Neural progenitor cell (in vitro differentiated cells): ENCODE measurements around the gene SLC26A4. TPM values are rescaled to one million over a fixed set of nuclear protein-coding genes. Genes with fewer than 3 reads are reported as not detected.

Experiments used
- DNase-seq: peaks from one replicate; pipeline ENCODE4 v3.0.0-alpha.2; 2016; ENCODE audit warnings: low spot score
- H2AFZ ChIP-seq: fragments of 200-600 bp; sonication (generic); replicated peaks from 2 replicates; pipeline ENCODE4 v1.6.1; 2016; ENCODE audit warnings: antibody characterized with exemption
- H3F3A ChIP-seq: fragments of 200-600 bp; sonication (generic); 2 replicates; pipeline ENCODE4 v1.6.1; 2016; ENCODE audit warnings: antibody characterized with exemption, low read depth
- H3K27ac ChIP-seq: fragments of 200-600 bp; sonication (generic); 2 replicates; pipeline ENCODE4 v1.5.1; 2016; ENCODE audit warnings: mild to moderate bottlenecking
- H3K27me3 ChIP-seq: fragments of 200-600 bp; sonication (generic); 2 replicates; pipeline ENCODE4 v1.6.1; 2016; ENCODE audit warnings: mild to moderate bottlenecking, moderate library complexity
- H3K36me3 ChIP-seq: fragments of 200-600 bp; sonication (generic); 2 replicates; pipeline ENCODE4 v1.5.1; 2016
- H3K4me1 ChIP-seq: fragments of 200-600 bp; sonication (generic); 2 replicates; pipeline ENCODE4 v1.6.1; 2016; ENCODE audit warnings: mixed run types
- H3K4me2 ChIP-seq: fragments of 200-600 bp; sonication (generic); 2 replicates; pipeline ENCODE4 v1.6.1; 2016
- H3K4me3 ChIP-seq: fragments of 200-600 bp; sonication (generic); 2 replicates; pipeline ENCODE4 v1.5.1; 2016
- H3K79me2 ChIP-seq: fragments of 200-600 bp; sonication (generic); 2 replicates; pipeline ENCODE4 v1.6.1; 2016; ENCODE audit warnings: low read depth
- H3K9ac ChIP-seq: fragments of 200-600 bp; sonication (generic); 2 replicates; pipeline ENCODE4 v1.6.1; 2016
- H3K9me3 ChIP-seq: fragments of 200-600 bp; sonication (generic); 2 replicates; pipeline ENCODE4 v1.5.1; 2016; ENCODE audit warnings: low read depth
- H4K20me1 ChIP-seq: fragments of 200-600 bp; sonication (generic); 2 replicates; pipeline ENCODE4 v1.6.1; 2016; ENCODE audit warnings: low read depth
- H3K27ac Mint-ChIP-seq: 3 replicates; pipeline ENCODE4 v1.8.0; 2021; ENCODE audit warnings: mixed read lengths
- H3K27me3 Mint-ChIP-seq: 2 replicates; pipeline ENCODE4 v1.8.0; 2022; ENCODE audit warnings: low read depth, mild to moderate bottlenecking, inconsistent platforms, moderate library complexity, mixed read lengths; ENCODE audit not compliant: insufficient read depth
- H3K36me3 Mint-ChIP-seq: 3 replicates; pipeline ENCODE4 v1.8.0; 2021; ENCODE audit warnings: mixed read lengths
- H3K4me1 Mint-ChIP-seq: 3 replicates; pipeline ENCODE4 v1.8.0; 2021; ENCODE audit warnings: mixed read lengths
- H3K4me3 Mint-ChIP-seq: 3 replicates; pipeline ENCODE4 v1.8.0; 2021; ENCODE audit warnings: mild to moderate bottlenecking, moderate library complexity, mixed read lengths
- H3K9me3 Mint-ChIP-seq: 3 replicates; pipeline ENCODE4 v1.8.0; 2020; ENCODE audit warnings: mixed read lengths
- CTCF ChIP-seq: fragments of 200-600 bp; sonication (generic); IDR thresholded peaks from 2 replicates; pipeline ENCODE4 v1.5.1; 2017; ENCODE audit warnings: antibody characterized with exemption, mild to moderate bottlenecking
- EZH2 ChIP-seq: fragments of 200-600 bp; sonication (generic); IDR thresholded peaks from 2 replicates; pipeline ENCODE4 v1.6.1; 2017; ENCODE audit warnings: antibody characterized with exemption, mild to moderate bottlenecking, moderate library complexity
- EZH2phosphoT487 ChIP-seq: fragments of 200-600 bp; sonication (generic); IDR thresholded peaks from 2 replicates; pipeline ENCODE4 v1.6.1; 2017; ENCODE audit warnings: antibody characterized with exemption
- total RNA-seq: library from RNA; depleted of rRNA; stranded (reverse); fragments of >200 nt; gene quantifications from 2 replicates; pipeline ENCODE4 v1.2.3, GENCODE V29; 2015; ENCODE audit warnings: low replicate concordance

Gene SLC26A4
- total RNA-seq, 1 donor from 2014 or later, result 0.02 TPM

- Mint-ChIP-seq H3K27me3 (peaks cover 16% of the 10 kb centered on the region), H3K4me3 (no peak overlapping the region), H3K27ac (no peak overlapping the region), H3K9me3 (no peaks in the 10 kb centered on the region), H3K4me1 (peaks cover 4% of the 10 kb centered on the region), H3K36me3 (no peaks in the 10 kb centered on the region)
- Histone ChIP-seq H4K20me1 (peaks cover 5% of the 10 kb centered on the region), H3F3A (no peaks in the 10 kb centered on the region), H3K9ac (no peak overlapping the region), H3K27me3 (peaks cover 46% of the 10 kb centered on the region), H2AFZ (no peak overlapping the region), H3K27ac (no peak overlapping the region), H3K4me3 (no peak overlapping the region), H3K79me2 (no peaks in the 10 kb centered on the region), H3K4me2 (no peak overlapping the region), H3K36me3 (no peaks in the 10 kb centered on the region), H3K9me3 (no peaks in the 10 kb centered on the region), H3K4me1 (no peaks in the 10 kb centered on the region)
- no peak for DNase-seq
- TF ChIP-seq EZH2 (no peak), CTCF (no peak), EZH2phosphoT487 (no peak)
These were observed 6.2 kb downstream of the SLC26A4 start for GRCh38 chr7:107666790-107667189.

DNA sequence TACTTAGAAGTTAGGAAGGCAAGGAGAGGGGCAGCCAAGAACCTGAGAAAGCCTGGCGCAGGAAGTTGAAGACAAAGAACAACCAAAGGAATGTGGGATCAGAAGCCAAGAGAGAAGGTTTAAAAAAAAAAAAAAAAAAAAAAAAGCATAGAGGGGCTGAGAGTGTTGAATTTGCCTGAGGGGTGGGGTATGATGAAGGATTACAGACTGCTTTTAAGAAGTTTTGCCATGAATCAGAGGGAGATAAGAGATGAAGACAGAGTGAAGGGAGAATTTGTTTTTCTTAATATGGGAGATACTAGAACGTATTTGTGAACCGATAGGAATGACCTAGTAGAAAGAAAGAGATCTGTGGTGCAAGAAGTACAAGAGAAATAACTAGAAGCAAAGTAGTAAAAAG, 6.7 kb downstream of the SLC26A4 start:
- no peaks in the 10 kb centered on the region for H3K4me1 ChIP-seq
- H3K36me3 Mint-ChIP-seq, result no peaks in the 10 kb centered on the region
- peaks cover 2% of the 10 kb centered on the region for H3K4me1 Mint-ChIP-seq
- DNase-seq, result no peak
- no peak overlapping the region for H3K27ac Mint-ChIP-seq
- H3K9me3 Mint-ChIP-seq, result no peaks in the 10 kb centered on the region
- H3K36me3 ChIP-seq, result no peaks in the 10 kb centered on the region
- peaks cover 10% of the 10 kb centered on the region for H3K27me3 Mint-ChIP-seq
- no peak overlapping the region for H3K9ac ChIP-seq
- no peak overlapping the region for H2AFZ ChIP-seq
- H3F3A ChIP-seq, result no peaks in the 10 kb centered on the region
- H3K4me3 ChIP-seq, result no peak overlapping the region
- H3K4me2 ChIP-seq, result no peak overlapping the region
- TF ChIP-seq EZH2phosphoT487, result no peak
- TF ChIP-seq CTCF, result no peak
- peaks cover 41% of the 10 kb centered on the region for H3K27me3 ChIP-seq
- no peaks in the 10 kb centered on the region for H3K79me2 ChIP-seq
- no peaks in the 10 kb centered on the region for H4K20me1 ChIP-seq
- H3K27ac ChIP-seq, result no peak overlapping the region
- H3K4me3 Mint-ChIP-seq, result no peak overlapping the region
- no peaks in the 10 kb centered on the region for H3K9me3 ChIP-seq

- Histone ChIP-seq H3K27me3 (peaks cover 37% of the 10 kb centered on the region), H3K4me1 (no peaks in the 10 kb centered on the region), H3K4me3 (no peak overlapping the region), H2AFZ (no peak overlapping the region), H3K27ac (no peak overlapping the region), H3K79me2 (no peaks in the 10 kb centered on the region), H3K9me3 (no peaks in the 10 kb centered on the region), H3F3A (no peaks in the 10 kb centered on the region), H4K20me1 (no peaks in the 10 kb centered on the region), H3K4me2 (no peak overlapping the region), H3K36me3 (no peaks in the 10 kb centered on the region), H3K9ac (no peak overlapping the region)
- TF ChIP-seq EZH2, result no peak
- TF ChIP-seq CTCF, result no peak
- TF ChIP-seq EZH2phosphoT487, result no peak
- no peak overlapping the region for H3K27ac Mint-ChIP-seq
- DNase-seq, result no peak
- no peaks in the 10 kb centered on the region for H3K9me3 Mint-ChIP-seq
- no peaks in the 10 kb centered on the region for H3K4me1 Mint-ChIP-seq
- H3K36me3 Mint-ChIP-seq, result no peaks in the 10 kb centered on the region
- H3K27me3 Mint-ChIP-seq, result peaks cover 5% of the 10 kb centered on the region
- no peak overlapping the region for H3K4me3 Mint-ChIP-seq
These were observed 7.7 kb downstream of the SLC26A4 start for GRCh38 chr7:107668296-107668695.
